HG03139 (cell line): ENCODE results near the gene ANO10.
"Not testable (repeated sequence)": the region's sequence is repeated elsewhere in the genome, so short reads cannot be mapped to it uniquely, and the experiment has no call there.

Source experiments
- ATAC-seq: cut with Tn5 transposase; IDR thresholded peaks from one replicate; pipeline ENCODE4 v1.9.1; 2021; ENCODE audit not compliant: unreplicated experiment

Gene ANO10, protein sequence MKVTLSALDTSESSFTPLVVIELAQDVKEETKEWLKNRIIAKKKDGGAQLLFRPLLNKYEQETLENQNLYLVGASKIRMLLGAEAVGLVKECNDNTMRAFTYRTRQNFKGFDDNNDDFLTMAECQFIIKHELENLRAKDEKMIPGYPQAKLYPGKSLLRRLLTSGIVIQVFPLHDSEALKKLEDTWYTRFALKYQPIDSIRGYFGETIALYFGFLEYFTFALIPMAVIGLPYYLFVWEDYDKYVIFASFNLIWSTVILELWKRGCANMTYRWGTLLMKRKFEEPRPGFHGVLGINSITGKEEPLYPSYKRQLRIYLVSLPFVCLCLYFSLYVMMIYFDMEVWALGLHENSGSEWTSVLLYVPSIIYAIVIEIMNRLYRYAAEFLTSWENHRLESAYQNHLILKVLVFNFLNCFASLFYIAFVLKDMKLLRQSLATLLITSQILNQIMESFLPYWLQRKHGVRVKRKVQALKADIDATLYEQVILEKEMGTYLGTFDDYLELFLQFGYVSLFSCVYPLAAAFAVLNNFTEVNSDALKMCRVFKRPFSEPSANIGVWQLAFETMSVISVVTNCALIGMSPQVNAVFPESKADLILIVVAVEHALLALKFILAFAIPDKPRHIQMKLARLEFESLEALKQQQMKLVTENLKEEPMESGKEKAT

DNA sequence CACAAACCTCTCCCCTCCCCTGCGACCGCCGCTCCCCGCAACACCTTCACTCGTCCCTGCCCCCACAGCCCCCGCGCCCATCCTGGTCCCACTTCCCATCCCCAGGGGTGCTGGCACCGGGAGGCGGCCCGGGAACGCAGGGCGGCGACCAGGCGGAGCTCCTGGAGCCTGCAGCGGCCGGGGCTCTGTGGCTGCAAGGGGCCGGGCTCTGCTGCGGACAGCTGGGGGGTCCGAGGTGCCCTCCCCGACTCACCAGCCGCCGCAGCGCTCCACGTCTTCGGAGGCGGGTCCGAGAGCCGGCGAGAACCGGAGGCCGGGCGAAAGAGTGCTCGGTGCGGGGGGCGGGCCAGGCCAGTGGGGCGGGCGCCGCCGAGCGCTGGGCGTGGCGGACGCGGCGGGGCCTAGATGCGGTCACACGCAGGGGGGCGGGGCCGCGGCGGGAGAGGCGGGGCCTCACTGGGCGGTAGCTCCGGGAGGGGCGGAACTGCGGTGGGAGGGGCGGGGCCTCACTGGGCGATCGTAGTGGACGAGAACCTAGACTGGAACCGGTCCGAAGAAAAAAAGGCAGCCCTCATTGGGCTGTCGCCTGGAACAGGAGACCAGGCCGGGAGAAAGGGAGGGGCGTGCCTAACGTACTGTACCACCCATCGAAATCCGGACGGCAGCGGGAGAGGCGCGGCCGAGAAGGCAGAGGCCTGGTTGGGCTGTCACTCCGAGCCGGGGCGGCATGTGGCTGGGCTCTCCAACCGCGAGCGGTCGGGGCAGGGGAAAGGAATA is at the start of gene ANO10:
Gene ANO10, minus strand, starts transcription at position 356 of the 777 bp plus-strand sequence. CDS start 16,159 bp downstream, outside the sequence.
- ATAC-seq, result peak; percentile 96

DNA sequence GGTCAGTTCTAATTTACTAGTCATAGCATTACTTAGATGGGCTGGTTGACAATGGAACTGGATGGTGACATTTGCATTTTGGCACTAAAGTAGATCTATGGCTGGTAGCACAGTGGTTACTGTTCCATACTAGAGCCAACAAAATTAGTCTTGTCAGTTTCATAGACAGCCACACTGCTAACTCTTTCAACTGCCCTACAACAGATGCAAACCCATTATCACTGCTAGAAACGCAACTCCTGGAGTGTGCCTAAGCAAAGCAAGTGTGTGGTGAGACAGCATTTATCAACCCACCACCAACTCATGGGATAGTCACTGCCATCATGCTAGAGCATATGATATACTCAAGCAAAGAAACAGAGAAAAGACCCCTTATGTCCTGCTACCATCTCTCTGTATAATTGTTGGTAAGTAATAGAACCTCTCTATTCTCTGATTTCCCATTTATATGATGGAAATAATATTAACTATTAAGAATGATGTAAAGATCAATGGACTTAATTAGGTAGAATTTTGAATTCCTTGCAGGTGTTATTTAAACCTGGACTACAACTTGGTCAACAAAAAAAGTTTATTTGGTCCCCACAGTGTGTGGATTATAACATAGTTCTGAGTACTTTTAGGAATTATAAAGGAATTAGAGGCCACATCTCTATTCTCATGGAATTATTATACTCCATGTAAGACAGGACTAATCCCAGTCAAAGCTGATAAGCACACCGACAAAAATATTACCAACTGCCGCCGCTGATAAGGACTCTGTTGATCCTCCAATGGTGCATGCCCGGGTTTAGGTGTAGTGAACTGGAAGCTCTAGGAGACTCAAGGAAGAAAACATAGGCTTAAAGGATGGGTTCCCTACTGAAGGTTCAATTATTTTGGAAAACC is 49.1 kb upstream of the ANO10 start:
- no peak for ATAC-seq

DNA sequence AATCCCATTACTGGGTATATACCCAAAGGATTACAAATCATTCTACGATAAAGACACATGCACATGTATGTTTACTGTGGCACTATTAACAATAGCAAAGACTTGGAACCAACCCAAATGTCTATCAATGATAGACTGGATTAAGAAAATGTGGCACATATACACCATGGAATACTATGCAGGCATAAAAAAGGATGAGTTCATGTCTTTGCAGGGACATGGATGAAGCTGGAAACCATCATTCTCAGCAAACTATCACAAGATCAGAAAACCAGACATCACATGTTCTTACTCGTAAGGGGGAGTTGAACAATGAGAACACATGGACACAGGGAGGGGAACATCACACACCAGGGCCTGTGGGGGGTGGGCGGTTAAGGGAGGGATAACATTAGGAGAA is 43.2 kb upstream of the ANO10 start:
- not testable (repeated sequence) for ATAC-seq

DNA sequence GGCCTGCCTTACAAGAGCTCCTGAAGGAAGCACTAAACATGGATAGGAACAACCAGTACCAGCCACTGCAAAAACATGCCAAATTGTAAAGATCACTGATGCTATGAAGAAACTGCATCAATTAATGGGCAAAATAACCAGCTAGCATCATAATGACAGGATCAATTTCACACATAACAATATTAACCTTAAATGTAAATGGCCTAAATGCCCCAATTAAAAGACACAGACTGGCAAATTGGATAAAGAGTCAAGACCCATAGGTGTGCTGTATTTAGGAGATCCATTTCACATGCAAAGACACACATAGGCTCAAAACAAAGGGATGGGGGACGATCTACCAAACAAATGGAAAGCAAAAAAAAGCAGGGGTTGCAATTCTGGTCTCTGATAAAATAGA is 39.6 kb upstream of the ANO10 start:
- ATAC-seq, result not testable (repeated sequence)

DNA sequence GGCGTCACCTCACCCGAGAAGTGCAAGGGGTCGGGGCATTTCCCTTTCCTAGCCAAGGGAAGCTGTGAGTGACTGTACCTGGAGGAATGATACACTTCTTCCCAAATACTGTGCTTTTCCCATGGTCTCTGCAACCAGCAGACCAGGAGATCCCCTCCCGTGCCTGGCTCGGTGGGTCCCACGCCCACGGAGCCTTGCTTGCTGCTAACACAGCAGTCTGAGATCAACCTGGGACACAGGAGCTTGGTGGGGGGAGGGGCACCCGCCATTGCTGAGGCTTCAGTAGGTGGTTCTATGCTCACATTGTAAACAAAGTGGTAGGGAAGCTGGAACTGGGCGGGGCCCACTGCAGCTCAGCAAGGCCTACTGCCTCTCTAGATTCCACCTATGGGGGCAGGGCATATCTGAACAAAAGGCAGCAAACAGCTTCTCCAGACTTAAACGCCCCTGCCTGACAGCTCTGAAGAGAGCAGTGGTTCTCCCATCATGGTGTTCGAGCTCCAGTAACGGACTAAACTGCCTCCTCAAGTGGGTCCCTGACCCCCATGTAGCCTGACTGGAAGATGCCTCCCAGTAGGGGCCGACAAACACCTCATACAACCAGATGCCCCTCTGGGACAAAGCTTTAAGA is 37.6 kb upstream of the ANO10 start:
- no peak for ATAC-seq

DNA sequence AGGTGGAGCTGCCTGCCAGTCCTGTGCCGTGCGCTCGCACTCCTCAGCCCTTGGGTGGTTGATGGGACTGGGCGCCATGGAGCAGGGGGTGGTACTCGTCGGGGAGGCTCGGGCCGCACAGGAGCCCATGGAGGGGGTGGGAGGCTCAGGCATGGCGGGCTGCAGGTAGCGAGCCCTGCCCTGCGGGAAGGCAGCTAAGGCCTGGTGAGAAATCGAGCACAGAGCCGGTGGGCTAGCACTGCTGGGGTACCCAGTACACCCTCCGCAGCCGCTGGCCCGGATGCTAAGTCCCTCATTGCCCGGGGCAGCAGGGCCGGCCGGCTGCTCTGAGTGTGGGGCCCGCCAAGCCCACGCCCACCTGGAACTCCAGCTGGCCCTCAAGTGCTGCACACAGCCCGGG is 34.6 kb upstream of the ANO10 start:
- not testable (repeated sequence) for ATAC-seq

DNA sequence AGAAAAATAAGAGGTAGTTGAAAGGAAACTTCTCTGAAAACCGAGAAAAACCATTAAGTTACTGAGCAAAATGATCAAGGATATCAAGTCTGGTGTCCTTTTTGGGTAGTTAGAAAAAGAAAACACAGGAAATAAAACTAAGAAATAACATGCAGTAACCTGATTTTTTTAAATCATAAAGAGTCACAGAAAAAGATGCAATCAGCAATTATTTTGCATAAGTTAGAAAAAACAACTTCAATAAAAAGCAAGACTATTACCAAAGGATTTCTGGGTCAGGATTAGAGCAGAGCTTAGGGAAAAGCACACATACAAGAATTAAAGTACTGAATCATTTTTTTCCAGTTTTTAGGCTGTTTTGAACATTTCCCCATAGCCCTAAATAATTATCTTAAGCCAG is 28.5 kb upstream of the ANO10 start:
- ATAC-seq, result no peak

DNA sequence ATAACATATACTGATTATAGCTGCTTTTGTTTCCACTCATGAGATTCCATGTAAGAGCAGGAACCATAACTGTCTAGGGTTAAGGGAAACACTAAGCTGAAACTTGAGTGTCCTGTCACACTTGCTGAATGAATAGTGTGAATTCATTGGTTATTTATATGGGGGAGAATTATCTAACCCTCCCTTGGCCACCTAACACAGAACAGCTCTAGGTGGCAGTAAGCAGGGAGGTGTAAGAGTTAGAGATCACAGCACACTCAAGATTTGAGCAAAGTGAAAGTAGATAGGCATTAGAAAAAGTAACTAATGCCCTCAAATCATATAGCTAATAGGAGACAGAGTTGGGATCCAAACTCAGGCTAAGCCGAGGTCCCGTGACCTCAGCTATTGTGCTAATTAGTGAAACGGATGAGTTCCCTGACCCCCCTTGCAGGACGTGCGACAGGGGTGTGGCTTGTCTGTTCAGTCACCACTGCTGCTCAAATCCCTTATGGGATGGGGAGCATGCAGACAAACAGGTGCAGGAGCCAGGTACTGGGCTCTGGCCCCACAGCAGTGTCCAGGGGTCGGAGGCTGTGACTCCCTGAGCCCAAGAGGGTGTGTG is 27.7 kb upstream of the ANO10 start:
- no peak for ATAC-seq

DNA sequence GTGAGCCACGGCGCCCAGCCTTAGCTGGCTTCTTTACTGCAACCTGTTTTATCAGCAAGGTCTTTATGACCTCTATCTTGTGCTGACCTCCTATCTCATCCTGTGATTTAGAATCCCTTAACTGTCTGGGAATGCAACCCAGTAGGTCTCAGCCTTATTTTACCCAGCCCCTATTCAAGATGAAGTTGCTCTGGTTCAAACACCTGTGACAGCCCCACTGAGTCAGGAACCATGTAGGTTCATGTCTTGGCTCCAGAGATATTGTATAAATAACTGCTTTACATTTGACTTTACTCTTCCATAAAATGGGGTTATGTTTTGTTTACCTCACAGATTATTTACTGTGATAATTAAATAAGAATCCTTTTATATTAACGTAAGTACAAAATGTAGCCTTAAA is 27.1 kb upstream of the ANO10 start:
- no peak for ATAC-seq

DNA sequence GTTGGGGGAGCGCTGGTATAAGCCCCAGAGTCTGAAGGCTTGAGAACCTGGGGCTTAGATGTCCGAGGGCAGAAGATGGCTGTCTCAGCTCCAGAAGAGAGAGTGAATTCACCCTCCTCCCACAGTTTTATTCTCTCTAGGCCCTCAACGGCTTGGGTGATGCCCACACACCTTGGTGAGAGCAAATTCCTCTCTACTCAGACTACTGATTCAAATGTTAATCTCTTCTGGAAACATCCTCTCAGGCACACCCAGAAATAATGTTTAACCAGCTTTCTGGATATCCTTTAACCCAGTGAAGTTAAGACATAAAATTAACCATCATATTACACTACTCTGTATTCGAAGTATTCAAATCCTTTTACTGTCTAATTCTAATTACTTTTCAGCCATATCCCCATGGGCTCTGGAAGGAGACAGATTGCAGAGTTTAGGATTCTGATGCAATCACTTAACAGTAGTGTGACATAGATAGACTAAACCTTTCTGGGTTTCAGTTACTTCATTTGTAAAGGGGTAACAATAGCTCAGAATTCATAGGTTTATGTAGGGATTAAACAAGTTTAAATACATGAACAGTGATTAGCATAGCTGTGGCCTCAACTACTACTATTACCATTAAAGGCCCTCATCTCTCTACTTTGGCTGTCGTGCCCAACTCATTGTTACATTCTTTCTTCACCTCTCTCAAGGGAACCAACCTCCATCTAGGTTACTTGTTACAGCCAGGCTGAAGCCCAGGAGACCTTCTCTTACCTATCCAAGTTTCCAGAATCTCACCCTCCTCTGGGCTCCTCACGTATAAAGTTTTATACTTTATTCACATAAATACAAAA is 25.7 kb upstream of the ANO10 start:
- no peak for ATAC-seq

DNA sequence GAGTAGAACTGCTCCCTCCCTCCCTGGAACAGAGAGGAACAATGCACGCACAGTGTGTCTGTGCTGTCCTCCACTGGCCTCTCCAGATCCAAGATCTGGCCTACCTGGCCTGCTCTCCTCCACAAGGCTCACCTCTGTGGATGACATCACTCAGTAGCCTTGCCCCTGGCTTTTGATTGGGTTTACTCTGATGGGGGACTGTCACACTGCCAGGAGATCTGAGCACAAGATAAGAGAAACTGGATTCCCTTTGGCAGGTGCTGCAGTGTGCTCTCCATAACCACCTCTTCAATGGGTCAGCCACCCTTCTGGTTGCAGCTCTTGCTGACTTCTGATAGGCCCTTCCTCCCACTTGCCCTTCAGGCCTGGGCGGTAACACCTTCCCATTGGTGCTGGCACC is 22.6 kb upstream of the ANO10 start:
- ATAC-seq, result no peak

DNA sequence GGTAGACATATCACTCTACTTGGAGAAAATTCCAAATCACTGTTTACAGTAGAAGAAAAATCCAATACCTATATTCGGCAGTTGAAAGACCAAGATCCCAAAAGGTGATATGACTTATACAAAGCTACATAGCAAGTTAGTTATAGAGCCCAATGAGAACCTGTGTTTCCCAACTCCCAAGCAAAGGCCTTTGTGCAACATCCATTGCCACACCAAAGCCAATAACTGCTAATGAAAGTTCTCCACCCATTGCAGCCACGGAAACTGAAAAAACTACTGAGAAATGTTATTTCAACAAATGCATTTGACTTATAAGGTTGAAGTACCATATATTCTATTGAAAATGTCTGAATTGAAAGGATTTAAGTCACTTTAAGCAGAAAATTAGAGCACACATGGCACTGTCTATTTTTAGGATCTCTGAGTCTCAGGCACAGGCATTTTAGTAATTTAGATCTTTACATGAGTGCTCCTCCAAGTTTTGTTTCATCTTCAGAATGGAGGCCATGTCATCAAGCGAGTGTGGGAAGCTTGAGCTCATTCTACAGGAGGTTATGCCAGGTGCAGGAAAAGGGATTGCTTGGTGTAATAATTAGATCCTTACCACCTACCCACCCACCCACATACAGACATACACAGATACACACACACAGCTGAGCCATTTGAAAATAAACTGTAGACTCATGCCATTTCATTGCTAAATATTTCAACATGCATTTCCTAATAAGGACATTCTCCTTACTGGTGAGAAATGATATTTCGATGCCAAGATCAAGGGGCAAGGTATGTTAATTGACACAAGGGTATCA is 19.7 kb upstream of the ANO10 start:
- no peak for ATAC-seq

DNA sequence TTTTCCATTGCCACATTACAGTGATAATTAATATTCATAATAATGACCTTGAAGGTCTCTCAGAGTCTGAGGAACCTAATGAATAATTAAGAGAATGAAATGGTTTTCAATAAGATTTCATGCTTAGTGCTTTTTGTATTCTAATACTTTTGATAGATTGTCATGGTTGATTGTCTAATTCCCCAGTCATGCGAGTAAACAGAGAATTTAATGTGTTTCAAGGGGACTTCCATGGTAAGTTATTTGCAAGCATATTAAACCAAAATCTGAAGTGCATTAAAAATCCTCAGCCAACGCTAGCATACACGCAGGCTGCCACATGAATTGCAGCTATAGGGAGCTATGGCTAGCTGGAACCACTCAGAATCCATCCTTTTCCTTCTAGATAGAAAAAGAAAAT is 18.9 kb upstream of the ANO10 start:
- no peak for ATAC-seq

DNA sequence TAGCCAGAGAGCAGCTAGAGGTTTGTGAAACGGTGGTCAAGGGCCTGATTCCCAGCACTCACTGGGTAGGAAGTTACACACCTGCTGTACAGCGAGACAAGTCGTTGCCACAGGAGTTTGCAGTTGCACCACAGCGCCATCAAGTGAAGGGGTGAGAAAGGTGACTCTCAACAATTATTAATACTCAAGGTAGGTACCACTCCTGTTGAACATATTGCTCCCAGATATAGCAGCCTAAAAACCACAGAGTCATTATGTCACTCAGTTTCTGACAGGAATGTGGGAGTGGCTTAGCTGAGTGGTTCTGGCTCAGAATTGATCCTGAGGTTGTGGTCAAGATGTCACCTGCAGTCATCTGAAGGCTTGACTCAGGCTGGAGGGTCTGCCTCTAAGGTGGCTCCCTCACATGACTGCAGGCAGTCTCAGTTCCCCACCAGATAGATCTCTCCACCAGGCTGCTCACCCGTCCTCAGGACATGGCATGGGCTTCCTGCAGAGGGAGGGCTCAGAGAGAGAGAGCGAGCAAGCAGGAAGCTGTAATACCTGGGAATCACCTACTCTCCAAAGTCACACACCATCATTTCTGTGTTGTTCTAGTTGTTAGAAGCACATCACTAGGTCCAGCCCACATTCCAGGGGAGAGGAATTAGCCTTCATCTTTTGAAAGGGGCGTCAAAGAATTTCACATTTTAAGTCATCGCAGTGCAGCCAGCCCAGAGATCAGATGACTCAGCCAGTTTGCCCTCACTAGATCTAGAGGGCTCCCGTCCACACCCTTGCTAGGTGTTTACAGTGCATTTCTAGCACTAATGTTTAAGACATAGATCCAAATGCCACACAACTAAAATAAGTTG is 17.0 kb upstream of the ANO10 start:
- no peak for ATAC-seq

DNA sequence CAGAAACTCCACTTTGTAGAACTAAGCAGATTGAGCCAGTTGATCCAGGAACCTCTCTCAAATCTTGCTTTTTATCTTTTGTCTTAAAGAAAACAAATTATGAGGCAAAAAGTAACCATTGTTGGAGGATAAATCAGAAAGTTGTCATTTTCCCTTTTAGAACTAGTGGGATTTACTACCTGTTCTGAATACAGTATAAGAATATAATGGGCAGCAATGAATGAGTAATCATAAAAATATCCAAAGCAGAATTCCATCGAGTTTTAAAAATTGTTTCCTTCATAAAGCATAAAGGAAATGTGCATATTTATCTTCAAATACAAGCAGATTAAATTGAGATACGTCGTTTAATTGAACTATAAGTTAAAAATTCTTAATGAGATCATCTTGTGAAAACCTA is 15.9 kb upstream of the ANO10 start:
- ATAC-seq, result no peak

DNA sequence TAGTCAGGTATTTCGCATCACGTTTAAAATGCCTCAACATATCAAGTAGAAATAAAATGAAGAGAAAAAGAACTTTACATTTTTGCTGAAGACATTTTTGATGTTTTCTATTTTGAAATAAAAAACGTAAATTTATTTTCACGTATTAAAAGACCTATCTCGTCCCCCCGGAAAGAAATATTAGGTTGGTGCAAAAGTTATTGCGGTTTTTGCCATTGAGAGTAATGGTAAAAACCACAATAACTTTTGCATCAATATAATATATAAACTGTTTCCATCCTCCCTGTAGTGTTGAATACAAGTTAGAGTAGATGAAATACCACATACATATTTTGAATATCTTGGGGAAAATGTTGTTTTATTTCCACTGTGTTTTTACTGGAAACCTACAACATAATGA is 11.2 kb upstream of the ANO10 start:
- no peak for ATAC-seq

DNA sequence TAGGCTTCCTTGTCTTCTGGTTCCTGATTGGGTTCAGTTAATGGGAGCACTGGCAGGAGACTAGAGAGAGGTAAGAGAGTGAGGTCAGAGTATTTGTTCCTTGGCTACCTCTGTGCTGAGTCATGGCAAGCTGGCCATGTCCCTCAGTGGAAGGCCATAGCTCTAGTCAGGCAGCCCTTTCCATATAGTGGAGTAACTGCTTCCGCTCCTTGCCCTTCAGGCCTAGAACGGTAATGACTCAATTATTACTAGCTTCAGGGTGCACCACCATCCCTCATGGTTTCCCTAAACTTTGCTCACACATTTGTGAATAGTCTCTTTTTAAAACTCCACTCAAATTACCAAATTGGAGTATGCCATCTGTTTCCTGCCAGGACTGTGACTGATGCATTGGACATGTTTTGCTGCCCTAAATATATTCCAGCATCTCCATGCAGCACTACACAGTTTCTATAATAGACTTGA is 10.5 kb upstream of the ANO10 start:
- ATAC-seq, result no peak
